DOHH2 (cell line): ENCODE measurements around the gene CACHD1.

Experiments
- H3F3A ChIP-seq: fragments of 200-600 bp; sonication (generic), shearing (Covaris generic); 2 replicates; pipeline ENCODE4 v1.6.0; 2016; ENCODE audit warnings: antibody characterized with exemption, mild to moderate bottlenecking; ENCODE audit not compliant: control insufficient read depth, insufficient read depth
- H3K27ac ChIP-seq: fragments of 200-600 bp; sonication (generic); 2 replicates; pipeline ENCODE4 v1.5.1; 2014; ENCODE audit warnings: low read depth, mild to moderate bottlenecking, low read length, moderate library complexity
- H3K27me3 ChIP-seq: fragments of 200-600 bp; sonication (generic); 2 replicates; pipeline ENCODE4 v1.6.1; 2014; ENCODE audit warnings: mild to moderate bottlenecking, low read length, mixed read lengths; ENCODE audit not compliant: control insufficient read depth
- H3K36me3 ChIP-seq: fragments of 200-600 bp; sonication (generic); 2 replicates; pipeline ENCODE4 v1.6.1; 2014; ENCODE audit warnings: mild to moderate bottlenecking, low read length, moderate library complexity, mixed read lengths; ENCODE audit not compliant: control insufficient read depth
- H3K4me1 ChIP-seq: fragments of 200-600 bp; sonication (generic); 2 replicates; pipeline ENCODE4 v1.6.1; 2014; ENCODE audit warnings: mild to moderate bottlenecking, low read length, mixed read lengths; ENCODE audit not compliant: control insufficient read depth
- H3K4me2 ChIP-seq: fragments of 200-600 bp; sonication (generic); 2 replicates; pipeline ENCODE4 v1.6.0; 2014; ENCODE audit warnings: mild to moderate bottlenecking, low read length, moderate library complexity
- H3K4me3 ChIP-seq: fragments of 200-600 bp; sonication (generic); 2 replicates; pipeline ENCODE4 v1.5.1; 2014; ENCODE audit warnings: mild to moderate bottlenecking, low read length, mixed read lengths
- H3K79me2 ChIP-seq: fragments of 200-600 bp; sonication (generic); 2 replicates; pipeline ENCODE4 v1.6.1; 2014; ENCODE audit warnings: mild to moderate bottlenecking, low read length, mixed read lengths; ENCODE audit not compliant: control insufficient read depth
- H3K9me2 ChIP-seq: fragments of 200-600 bp; sonication (generic); replicated peaks from 2 replicates; pipeline ENCODE4 v1.6.1; 2014; ENCODE audit warnings: mild to moderate bottlenecking, low read length, mixed read lengths; ENCODE audit not compliant: control insufficient read depth
- H3K9me3 ChIP-seq: fragments of 200-600 bp; sonication (generic); 2 replicates; pipeline ENCODE4 v1.6.1; 2014; ENCODE audit warnings: antibody characterized with exemption, low read length, mixed read lengths; ENCODE audit not compliant: control insufficient read depth, insufficient read depth
- H4K20me1 ChIP-seq: fragments of 200-600 bp; sonication (generic); 2 replicates; pipeline ENCODE4 v1.6.0; 2014; ENCODE audit warnings: low read depth, mild to moderate bottlenecking, antibody characterized with exemption, low read length, moderate library complexity; ENCODE audit not compliant: control insufficient read depth, insufficient read depth
- CTCF ChIP-seq: fragments of 200-600 bp; sonication (generic); IDR thresholded peaks from one replicate; pipeline ENCODE4 v1.5.1; 2014; ENCODE audit warnings: antibody characterized with exemption, mild to moderate bottlenecking, low read depth, low read length; ENCODE audit not compliant: poor library complexity, severe bottlenecking
- EZH2phosphoT487 ChIP-seq: fragments of 200-600 bp; sonication (generic); IDR thresholded peaks from 2 replicates; pipeline ENCODE4 v1.6.1; 2017; ENCODE audit warnings: borderline replicate concordance, mild to moderate bottlenecking, antibody characterized with exemption, low read length, moderate library complexity, mixed read lengths

The CACHD1 gene

DNA sequence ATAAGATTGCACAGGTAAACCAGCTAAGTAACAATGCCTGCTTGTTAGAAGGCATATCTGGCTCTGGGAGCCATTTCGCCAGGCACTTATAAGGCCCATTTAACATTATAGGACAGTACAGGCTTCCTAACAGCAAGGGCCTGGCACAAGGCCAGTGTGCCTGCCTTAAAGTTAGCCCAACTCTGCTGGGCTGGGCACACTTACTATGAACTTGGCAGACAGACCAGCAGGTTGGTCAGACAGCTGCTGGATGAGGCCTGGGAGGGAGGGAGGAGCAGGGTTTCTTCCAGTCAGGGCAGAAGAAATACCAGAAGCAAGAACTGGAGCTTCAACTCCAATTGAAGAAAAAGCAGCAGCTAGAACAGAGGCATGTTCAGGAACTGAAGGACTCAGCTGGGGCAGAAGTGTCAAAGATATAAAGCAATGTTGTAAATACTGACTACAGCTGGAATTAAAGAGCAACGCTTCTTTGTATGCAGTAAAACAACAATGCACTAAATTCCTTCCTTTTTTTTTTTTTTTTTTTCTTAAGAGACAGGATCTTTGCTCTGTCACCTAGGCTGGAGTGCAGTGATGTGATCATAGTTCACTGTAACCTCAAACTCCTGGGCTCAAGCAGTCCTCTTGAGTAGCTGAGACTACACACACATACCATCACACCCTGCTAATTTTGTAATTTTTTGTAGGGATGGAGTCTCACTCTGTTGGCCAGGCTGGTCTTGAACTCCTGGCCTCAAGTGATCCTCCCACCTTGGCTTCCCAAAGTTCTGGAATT lies 4.9 kb downstream of the CACHD1 start:
- TF ChIP-seq CTCF: no peak
- TF ChIP-seq EZH2phosphoT487: no peak
- Histone ChIP-seq H3K27ac (no peak overlapping the region), H3K79me2 (no peaks in the 10 kb centered on the region), H3K9me2 (no peaks in the 10 kb centered on the region), H3K27me3 (0 out of 2 replicates have a peak, but pooled peaks cover 5% of the 10 kb centered on the region), H3K36me3 (no peaks in the 10 kb centered on the region), H3K4me2 (no peak overlapping the region), H3K4me1 (no peaks in the 10 kb centered on the region), H3K4me3 (no peak overlapping the region), H3K9me3 (no peaks in the 10 kb centered on the region), H3F3A (no peaks in the 10 kb centered on the region), H4K20me1 (no peaks in the 10 kb centered on the region; the same call in 1 of the 2 replicates)

DNA sequence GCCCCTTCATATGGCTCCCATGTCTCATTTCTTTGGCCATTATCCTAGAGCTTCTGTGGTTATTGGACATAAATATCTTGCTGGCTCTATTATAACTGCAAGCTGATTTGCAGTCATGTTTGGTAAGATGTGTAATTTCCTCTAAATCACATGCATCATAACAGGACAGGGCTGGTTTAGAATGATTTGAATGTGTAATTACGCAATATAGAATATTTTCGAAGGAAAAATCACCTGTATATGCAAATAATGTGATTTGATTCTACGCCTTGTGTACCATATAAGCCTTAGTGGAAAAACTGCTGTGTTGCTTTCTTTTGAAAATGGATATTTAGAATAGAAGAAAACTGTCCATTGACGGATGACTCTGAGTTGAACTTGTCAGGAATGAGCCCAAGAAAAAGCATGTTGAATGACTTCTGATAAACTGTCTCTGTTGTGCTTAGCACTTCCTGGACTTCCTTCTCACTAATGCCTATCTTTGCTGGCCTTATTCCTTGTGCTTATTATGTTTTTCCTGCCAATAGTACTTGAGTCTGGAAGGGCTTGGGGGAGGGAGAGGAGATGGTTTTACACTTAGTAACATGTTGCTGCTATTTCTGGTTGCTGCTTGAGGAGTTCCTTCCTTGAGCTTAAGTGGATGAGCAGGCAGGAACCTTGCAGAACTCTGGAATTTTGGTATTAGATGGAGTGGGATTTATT lies 6.5 kb downstream of the CACHD1 start:
- H3K4me3 ChIP-seq: no peak overlapping the region
- H3K27ac ChIP-seq: no peak overlapping the region
- H3K4me1 ChIP-seq: no peaks in the 10 kb centered on the region
- no peaks in the 10 kb centered on the region for H3K36me3 ChIP-seq
- TF ChIP-seq CTCF (no peak), EZH2phosphoT487 (no peak)
- H4K20me1 ChIP-seq: no peaks in the 10 kb centered on the region; the same call in 1 of the 2 replicates
- no peaks in the 10 kb centered on the region for H3F3A ChIP-seq
- H3K79me2 ChIP-seq: no peaks in the 10 kb centered on the region
- peaks cover 2% of the 10 kb centered on the region; the same call in 1 of the 2 replicates for H3K27me3 ChIP-seq
- H3K4me2 ChIP-seq: no peak overlapping the region
- H3K9me2 ChIP-seq: no peaks in the 10 kb centered on the region
- H3K9me3 ChIP-seq: no peaks in the 10 kb centered on the region

DNA sequence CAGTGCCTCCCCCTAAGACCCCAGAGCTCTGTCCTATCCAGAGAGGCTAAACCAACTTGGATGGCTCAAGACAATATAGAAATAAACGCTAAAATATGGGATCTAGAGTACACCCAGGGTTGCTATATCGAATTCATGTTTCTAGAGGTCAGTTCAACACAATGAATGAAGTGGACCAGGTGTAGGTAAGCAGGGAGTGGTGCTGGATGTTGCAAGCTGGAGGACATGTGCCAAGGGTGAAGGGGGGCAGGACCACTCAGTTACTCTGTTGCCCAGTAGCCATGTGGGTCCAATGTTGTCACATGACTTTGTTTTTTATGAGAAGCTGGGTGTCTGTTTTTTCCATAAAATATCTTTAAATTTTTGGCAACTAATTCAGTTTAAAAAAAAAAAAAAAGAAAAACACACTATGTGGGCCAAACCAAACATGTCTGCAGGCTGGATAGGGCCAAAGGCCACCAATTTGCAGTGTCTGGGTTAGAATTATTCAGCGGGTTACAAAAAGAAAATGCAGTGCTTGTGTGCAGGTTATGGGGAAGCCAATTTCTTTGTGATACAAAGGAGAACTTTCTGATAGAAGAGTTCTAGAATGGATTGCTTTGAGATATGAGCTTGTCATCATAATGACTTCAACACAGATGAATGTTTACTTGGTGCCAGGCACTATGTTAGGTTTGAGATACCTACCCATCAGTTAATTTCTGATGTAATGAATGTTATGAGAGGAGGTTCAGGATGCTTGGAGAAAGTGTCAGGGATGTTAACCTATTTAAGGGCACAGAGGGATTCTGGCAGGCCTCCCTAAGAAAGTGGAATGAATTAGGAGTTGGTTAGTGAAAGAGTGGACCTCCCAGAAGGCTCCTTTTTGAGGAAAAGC lies 8.9 kb downstream of the CACHD1 start:
- Histone ChIP-seq H3K4me3 (no peak overlapping the region), H3K79me2 (no peaks in the 10 kb centered on the region), H3F3A (no peaks in the 10 kb centered on the region), H3K27me3 (peaks cover 8% of the 10 kb centered on the region; the same call in 1 of the 2 replicates), H4K20me1 (no peaks in the 10 kb centered on the region; the same call in 1 of the 2 replicates), H3K9me3 (no peaks in the 10 kb centered on the region), H3K36me3 (no peaks in the 10 kb centered on the region), H3K9me2 (no peaks in the 10 kb centered on the region), H3K27ac (no peak overlapping the region), H3K4me1 (no peaks in the 10 kb centered on the region), H3K4me2 (no peak overlapping the region)
- TF ChIP-seq EZH2phosphoT487: no peak
- no peak for TF ChIP-seq CTCF
